Breast epithelium (tissue), 3 donors: Measurements from ENCODE around the gene DNAJC19.
"Not testable (repeated sequence)": the region's sequence is repeated elsewhere in the genome, so short reads cannot be mapped to it uniquely, and the experiment has no call there.

ENCODE experiments used
- CTCF ChIP-seq, 3 donors: fragments of 450-650 bp; IDR thresholded peaks; one replicate each; pipeline ENCODE4 v1.5.1; 2016 to 2017; ENCODE audit warnings: antibody characterized with exemption in 3 of 3, mild to moderate bottlenecking in 3 of 3, moderate library complexity in 3 of 3
- POLR2A ChIP-seq: fragments of 450-650 bp; IDR thresholded peaks from one replicate; pipeline ENCODE4 v1.6.1; 2016; ENCODE audit warnings: antibody characterized with exemption, mild to moderate bottlenecking, moderate library complexity

GRCh38 chr3:180986366-180986765, 3.2 kb downstream of the DNAJC19 start:
- TF ChIP-seq CTCF (IDR thresholded peaks at IDR 0.05); POLR2A: not testable (repeated sequence)
